HCT116 (cell line): ENCODE data around the gene C1orf94.

Source experiments
- EZH2 ChIP-seq: fragments of 200-600 bp; sonication (generic); IDR thresholded peaks from 2 replicates; pipeline ENCODE4 v1.6.1; 2017; ENCODE audit warnings: antibody characterized with exemption, mixed run types
- POLR2A ChIP-seq: IDR thresholded peaks from 2 replicates; pipeline ENCODE4 v1.7.0; 2011; ENCODE audit warnings: borderline replicate concordance; ENCODE audit not compliant: insufficient read depth, insufficient read length; ENCODE audit errors: extremely low read depth
- RAD21 ChIP-seq: IDR thresholded peaks from 2 replicates; pipeline ENCODE4 v1.6.1; 2012; ENCODE audit warnings: low read depth, mild to moderate bottlenecking
- SP1 ChIP-seq: IDR thresholded peaks from 2 replicates; pipeline ENCODE4 v1.6.1; 2012; ENCODE audit warnings: low read depth
- TCF7L2 ChIP-seq: IDR thresholded peaks from 2 replicates; pipeline ENCODE4 v1.7.0; 2011; ENCODE audit warnings: borderline replicate concordance, inconsistent platforms; ENCODE audit not compliant: insufficient read depth, insufficient read length; ENCODE audit errors: extremely low read depth
- YY1 ChIP-seq: IDR thresholded peaks from 2 replicates; pipeline ENCODE4 v1.6.1; 2011; ENCODE audit warnings: low read length, low read depth, moderate library complexity, mild to moderate bottlenecking; ENCODE audit not compliant: insufficient replicate concordance; ENCODE audit errors: extremely low read depth
- ZNF274 ChIP-seq: fragments of 200-500 bp; sonication (Bioruptor generic); IDR thresholded peaks from 2 replicates; pipeline ENCODE4 v1.6.1; 2014; ENCODE audit warnings: mild to moderate bottlenecking, low read depth, low read length, inconsistent platforms
- TF ChIP-seq, protein P1 (sequence below), 3 experiments: fragments of 200-600 bp in 1 of 3; sonication (generic) in 1 of 3; IDR thresholded peaks in 2 of 3; conservative IDR thresholded peaks in 1 of 3; 2 replicates each; pipeline ENCODE4 v1.5.1; 2012 to 2017; ENCODE audit warnings: low read depth in 2 of 3, low read length in 2 of 3, antibody characterized with exemption in 1 of 3, borderline replicate concordance in 1 of 3, control low read depth in 1 of 3, mild to moderate bottlenecking in 1 of 3, mixed read lengths in 1 of 3, mixed run types in 1 of 3, moderate library complexity in 1 of 3; ENCODE audit not compliant: insufficient read depth in 1 of 3
- TF ChIP-seq, protein P2 (sequence below): IDR thresholded peaks from 2 replicates; pipeline ENCODE4 v1.6.1; 2012; ENCODE audit warnings: low read depth
- TF ChIP-seq, protein P3 (sequence below): IDR thresholded peaks from 2 replicates; pipeline ENCODE4 v1.6.1; 2011; ENCODE audit warnings: mild to moderate bottlenecking, low read length, moderate library complexity; ENCODE audit not compliant: insufficient replicate concordance; ENCODE audit errors: extremely low read depth

GRCh38 chr1:34231441-34231840 is 54.7 kb downstream of the C1orf94 start:
- TF ChIP-seq ZNF274 = no peak
- TF ChIP-seq, protein P1, sequence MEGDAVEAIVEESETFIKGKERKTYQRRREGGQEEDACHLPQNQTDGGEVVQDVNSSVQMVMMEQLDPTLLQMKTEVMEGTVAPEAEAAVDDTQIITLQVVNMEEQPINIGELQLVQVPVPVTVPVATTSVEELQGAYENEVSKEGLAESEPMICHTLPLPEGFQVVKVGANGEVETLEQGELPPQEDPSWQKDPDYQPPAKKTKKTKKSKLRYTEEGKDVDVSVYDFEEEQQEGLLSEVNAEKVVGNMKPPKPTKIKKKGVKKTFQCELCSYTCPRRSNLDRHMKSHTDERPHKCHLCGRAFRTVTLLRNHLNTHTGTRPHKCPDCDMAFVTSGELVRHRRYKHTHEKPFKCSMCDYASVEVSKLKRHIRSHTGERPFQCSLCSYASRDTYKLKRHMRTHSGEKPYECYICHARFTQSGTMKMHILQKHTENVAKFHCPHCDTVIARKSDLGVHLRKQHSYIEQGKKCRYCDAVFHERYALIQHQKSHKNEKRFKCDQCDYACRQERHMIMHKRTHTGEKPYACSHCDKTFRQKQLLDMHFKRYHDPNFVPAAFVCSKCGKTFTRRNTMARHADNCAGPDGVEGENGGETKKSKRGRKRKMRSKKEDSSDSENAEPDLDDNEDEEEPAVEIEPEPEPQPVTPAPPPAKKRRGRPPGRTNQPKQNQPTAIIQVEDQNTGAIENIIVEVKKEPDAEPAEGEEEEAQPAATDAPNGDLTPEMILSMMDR (IDR thresholded peaks at IDR 0.05 in 2 of 3, conservative IDR thresholded peaks at IDR 0.05 in 1 of 3; ENCODE audit: borderline replicate concordance in 1 of 3, insufficient read depth in 1 of 3, low read depth in 2 of 3, low read length in 2 of 3) = no peak
- TF ChIP-seq POLR2A = no peak
- no peak for TF ChIP-seq TCF7L2
- TF ChIP-seq RAD21 = no peak
- TF ChIP-seq EZH2 = no peak
- TF ChIP-seq SP1 = no peak
- TF ChIP-seq, protein P2, sequence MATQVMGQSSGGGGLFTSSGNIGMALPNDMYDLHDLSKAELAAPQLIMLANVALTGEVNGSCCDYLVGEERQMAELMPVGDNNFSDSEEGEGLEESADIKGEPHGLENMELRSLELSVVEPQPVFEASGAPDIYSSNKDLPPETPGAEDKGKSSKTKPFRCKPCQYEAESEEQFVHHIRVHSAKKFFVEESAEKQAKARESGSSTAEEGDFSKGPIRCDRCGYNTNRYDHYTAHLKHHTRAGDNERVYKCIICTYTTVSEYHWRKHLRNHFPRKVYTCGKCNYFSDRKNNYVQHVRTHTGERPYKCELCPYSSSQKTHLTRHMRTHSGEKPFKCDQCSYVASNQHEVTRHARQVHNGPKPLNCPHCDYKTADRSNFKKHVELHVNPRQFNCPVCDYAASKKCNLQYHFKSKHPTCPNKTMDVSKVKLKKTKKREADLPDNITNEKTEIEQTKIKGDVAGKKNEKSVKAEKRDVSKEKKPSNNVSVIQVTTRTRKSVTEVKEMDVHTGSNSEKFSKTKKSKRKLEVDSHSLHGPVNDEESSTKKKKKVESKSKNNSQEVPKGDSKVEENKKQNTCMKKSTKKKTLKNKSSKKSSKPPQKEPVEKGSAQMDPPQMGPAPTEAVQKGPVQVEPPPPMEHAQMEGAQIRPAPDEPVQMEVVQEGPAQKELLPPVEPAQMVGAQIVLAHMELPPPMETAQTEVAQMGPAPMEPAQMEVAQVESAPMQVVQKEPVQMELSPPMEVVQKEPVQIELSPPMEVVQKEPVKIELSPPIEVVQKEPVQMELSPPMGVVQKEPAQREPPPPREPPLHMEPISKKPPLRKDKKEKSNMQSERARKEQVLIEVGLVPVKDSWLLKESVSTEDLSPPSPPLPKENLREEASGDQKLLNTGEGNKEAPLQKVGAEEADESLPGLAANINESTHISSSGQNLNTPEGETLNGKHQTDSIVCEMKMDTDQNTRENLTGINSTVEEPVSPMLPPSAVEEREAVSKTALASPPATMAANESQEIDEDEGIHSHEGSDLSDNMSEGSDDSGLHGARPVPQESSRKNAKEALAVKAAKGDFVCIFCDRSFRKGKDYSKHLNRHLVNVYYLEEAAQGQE = no peak
- TF ChIP-seq, protein P3, sequence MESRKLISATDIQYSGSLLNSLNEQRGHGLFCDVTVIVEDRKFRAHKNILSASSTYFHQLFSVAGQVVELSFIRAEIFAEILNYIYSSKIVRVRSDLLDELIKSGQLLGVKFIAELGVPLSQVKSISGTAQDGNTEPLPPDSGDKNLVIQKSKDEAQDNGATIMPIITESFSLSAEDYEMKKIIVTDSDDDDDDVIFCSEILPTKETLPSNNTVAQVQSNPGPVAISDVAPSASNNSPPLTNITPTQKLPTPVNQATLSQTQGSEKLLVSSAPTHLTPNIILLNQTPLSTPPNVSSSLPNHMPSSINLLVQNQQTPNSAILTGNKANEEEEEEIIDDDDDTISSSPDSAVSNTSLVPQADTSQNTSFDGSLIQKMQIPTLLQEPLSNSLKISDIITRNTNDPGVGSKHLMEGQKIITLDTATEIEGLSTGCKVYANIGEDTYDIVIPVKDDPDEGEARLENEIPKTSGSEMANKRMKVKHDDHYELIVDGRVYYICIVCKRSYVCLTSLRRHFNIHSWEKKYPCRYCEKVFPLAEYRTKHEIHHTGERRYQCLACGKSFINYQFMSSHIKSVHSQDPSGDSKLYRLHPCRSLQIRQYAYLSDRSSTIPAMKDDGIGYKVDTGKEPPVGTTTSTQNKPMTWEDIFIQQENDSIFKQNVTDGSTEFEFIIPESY = no peak
- no peak for TF ChIP-seq YY1
